Fibroblast of skin of left quadriceps (primary cell): ENCODE measurements around the gene NUDT14.

Experiments used
- DNase-seq, 2 experiments: peaks; one replicate each; pipeline ENCODE4 v3.0.0-alpha.2; 2013; ENCODE audit warnings: low read depth in 2 of 2

NUDT14 gene

DNA sequence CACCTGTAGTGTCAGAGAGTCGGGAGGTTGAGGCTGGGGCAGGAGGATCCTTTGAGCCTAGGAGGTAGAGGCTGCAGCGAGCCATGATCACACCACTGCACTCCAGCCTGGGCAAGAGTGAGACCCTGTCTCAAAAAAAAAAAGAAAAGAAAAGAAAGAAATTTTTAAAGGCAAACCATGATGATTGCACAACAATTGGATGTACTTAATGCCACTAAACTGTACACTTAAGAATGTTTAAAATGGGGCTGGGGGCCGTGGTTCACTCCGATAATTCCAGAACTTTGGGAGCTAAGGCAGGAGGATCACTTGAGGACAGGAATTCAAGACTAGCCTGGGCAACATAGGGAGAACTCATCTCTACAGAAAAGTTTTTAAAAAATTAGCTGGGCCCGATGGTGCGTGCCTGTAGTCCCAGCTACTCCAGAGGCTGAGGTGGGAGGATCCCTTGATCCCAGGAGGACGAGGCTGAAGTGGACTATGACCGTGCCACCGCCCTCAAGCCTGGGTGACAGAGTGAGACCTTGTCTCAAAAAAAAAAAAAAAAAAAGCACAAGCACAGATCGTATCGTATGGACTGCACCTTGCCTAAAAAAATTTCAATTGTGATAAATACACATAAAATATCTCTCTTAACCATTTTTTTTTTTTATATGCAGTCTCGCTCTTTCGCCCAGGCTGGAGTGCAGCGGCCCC, 45.3 kb downstream of the NUDT14 start:
- DNase-seq: no peak

DNA sequence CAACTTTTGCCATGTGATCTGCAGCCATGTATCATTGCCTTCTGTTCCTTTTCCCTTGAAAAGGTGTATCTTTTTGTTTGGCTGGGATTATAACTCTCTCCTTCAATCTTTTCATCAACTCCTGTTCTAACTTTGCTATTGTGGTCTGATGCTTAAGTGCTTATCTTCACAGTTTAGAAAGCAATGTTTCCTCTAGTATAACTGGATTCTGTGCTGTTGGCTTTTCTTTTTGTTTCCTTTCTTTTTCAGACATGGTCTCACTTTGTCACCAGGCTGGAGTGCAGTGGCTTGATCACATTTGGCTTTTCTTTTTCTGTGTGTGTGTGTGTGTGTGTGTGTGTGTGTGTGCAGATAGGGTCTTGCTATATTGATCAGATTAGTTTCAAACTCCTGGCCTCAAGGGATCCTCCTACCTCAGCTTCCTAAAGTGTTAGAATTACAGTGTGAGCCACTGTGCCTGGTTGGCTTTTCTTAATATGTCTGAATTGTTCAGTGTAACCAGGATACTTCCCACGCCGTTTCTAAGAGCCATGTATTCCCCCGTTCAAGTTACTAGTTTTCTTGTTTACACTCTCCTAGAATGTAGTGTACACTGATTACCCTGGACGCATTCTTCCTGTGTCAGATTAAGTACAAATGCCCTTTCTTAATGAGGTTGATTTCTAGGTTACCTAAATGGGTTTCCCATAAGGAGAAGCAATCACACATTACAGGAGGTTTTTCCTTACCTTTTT, 48.0 kb downstream of the NUDT14 start:
- no peak for DNase-seq

GRCh38 chr14:105131241-105131640, 49.9 kb downstream of the NUDT14 start:
- DNase-seq: no peak

GRCh38 chr14:105128059-105128458, 53.1 kb downstream of the NUDT14 start:
- no peak for DNase-seq

DNA sequence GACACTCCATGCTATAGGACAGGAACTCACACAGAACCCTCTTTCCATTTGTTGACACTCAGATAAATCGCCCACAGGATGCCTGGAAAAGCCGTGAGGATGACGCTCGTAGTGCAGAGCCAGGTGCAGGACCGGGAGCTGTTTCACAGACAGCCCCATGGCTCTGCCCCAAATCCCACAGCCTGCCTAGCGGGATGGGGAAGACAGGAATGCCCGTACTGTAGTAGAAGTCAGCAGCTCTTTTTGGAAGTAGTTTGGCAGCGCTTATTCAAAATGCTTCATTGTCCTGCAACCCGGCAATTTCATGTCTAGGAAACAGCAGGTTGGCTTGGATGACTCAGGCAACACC, 54.2 kb downstream of the NUDT14 start:
- DNase-seq: no peak

- DNase-seq: no peak
Measured at GRCh38 chr14:105126126-105126980, 54.8 kb downstream of the NUDT14 start.

DNA sequence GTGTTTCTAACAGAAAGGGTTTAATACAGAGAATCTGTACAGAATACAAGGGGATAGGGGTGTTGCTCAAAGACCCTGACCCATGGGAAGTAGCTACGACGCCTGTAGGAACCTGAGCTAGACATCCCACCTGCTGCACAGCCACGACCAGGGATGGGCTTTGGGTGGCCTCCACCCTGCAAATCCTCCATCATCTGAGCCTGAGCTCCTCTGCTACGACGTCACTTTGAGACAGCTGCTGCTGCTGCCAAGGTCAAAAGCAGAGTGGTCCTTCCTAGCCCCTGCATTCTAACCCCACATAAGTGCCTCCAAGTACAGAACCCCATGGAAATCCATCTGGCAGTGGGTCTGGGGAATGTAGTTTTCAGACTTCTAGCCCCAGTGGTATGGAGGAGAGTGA, 56.3 kb downstream of the NUDT14 start:
- DNase-seq: no peak

- DNase-seq: no peak
Measured at GRCh38 chr14:105123981-105124765, 56.9 kb downstream of the NUDT14 start.

GRCh38 chr14:105123064-105123665, 57.9 kb downstream of the NUDT14 start:
- no peak for DNase-seq
